Measurements from ENCODE around the gene DVL3.

DVL3 gene

DNA sequence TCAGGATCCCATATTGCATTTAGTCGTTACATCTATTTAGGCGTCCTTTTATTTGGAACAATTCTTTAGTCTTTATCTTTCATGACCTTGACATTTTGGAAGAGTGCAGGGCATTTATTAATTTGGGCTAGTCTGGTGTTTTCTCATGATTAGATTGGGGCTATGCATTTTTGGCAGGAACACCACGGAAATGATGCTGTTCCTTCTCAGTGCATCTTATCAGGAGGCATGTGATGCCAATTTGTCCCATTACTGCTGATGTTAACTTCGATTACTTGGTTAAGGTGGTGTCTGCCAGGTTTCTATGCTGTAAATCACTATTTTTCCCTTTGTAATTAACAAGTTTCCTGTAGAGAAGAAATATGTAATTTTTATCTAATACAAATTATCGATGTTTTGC is 56.1 kb downstream of the DVL3 start:
- no peak for DNase-seq (ENCODE audit: low read depth)

DNA sequence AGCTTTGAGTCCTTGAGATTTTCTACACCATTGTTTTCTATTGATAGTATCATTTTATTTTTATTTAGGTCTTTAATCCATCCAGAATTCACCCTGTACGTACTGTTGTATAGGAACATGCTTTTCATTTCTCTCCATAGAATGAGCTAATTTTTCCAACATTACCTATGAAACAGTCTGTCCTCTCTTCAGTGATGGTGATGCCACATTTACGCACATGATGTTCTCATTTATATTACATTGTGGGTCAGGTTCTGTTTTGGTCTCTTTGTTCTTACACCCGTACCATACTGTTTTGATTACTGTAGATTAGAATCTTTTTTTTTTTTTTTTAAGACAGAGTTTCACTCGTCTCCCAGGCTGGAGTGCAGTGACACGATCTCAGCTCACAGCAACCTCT is 56.5 kb downstream of the DVL3 start:
- no peak for DNase-seq (ENCODE audit: low read depth)

DNA sequence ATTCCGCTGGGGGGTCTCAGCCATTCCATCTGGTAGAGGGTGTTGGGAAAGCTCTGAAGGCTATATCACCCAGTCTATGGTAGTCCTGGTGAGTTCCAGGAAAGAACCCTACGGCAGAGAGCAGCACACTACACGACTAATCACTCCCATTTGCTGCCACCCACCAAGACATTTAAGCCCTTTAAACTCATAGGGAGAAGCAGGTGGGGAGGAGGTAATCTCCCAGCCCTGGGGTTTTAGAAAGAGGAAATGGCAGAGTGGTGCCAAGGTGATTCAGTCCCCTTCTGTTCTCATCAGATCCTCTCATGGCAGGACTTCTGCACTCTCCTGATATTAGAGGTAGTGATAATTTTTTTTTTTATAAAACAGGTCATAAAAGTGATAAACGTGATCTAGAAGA is 63.6 kb downstream of the DVL3 start:
- no peak for DNase-seq (ENCODE audit: low read depth)

DNA sequence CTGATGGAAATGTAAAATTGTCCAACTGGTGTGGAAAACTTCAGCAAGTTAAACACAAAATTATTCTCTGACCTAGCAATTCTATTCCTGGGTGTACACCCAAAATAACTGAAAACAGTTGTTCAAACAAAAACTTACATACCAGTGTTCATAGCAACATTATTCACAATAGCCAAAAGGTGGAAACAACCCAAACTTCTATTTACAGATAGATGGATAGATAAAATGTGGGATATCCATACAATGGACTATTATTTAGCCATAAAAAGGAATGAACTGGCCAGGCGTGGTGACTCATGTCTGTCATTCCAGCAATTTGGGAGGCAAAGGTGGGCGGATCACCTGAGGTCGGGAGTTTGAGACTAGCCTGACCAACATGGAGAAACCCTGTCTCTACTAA is 67.3 kb downstream of the DVL3 start:
- no peak for DNase-seq (ENCODE audit: low read depth)

Data from activated T-helper 9 cell treated with anti-CD3 and anti-CD28 coated beads, Interleukin-2, amount 50 U/mL, for 16 hours (primary cell).